K562 (cell line): ENCODE results near the gene COX6B2. TPM values are rescaled to one million over a fixed set of nuclear protein-coding genes. Genes with fewer than 3 reads are reported as not detected.

Source experiments
- BCOR ChIP-seq: fragments of 450-650 bp; IDR thresholded peaks from 2 replicates; pipeline ENCODE4 v1.6.1; 2016
- BDP1 ChIP-seq: IDR thresholded peaks from 3 replicates; pipeline ENCODE4 v1.6.1; 2011; ENCODE audit not compliant: insufficient read length, insufficient read depth
- ETS1 ChIP-seq: conservative IDR thresholded peaks from 2 replicates; pipeline ENCODE4 v1.6.1; 2011; ENCODE audit warnings: low read depth, mild to moderate bottlenecking, low read length; ENCODE audit not compliant: control insufficient read depth
- ETV5 ChIP-seq: sonication (generic); formaldehyde crosslinking; IDR thresholded peaks from 2 replicates; pipeline ENCODE4 v1.4.0; 2020; ENCODE audit warnings: low read depth, mild to moderate bottlenecking, missing genetic modification reagents
- GABPA ChIP-seq: fragments of 200-800 bp; sonication (Bioruptor generic); conservative IDR thresholded peaks from 2 replicates; pipeline ENCODE4 v1.6.1; 2016; ENCODE audit warnings: low read depth, missing genetic modification characterization, missing compliant biosample characterization
- MITF ChIP-seq: IDR thresholded peaks from 2 replicates; pipeline ENCODE4 v1.6.1; 2014; ENCODE audit warnings: antibody characterized with exemption
- MLLT1 ChIP-seq, 2 experiments: fragments of 450-650 bp; IDR thresholded peaks; 2 replicates each; pipeline ENCODE4 v1.6.1; 2016
- MTA3 ChIP-seq: fragments of 450-650 bp; formaldehyde crosslinking; IDR thresholded peaks from 2 replicates; pipeline ENCODE4 v1.6.1; 2017; ENCODE audit warnings: mild to moderate bottlenecking, borderline replicate concordance
- PATZ1 ChIP-seq: fragments of 250-450 bp; sonication (Bioruptor Pico); IDR thresholded peaks from 2 replicates; pipeline ENCODE4 v1.5.0; 2020; ENCODE audit warnings: mild to moderate bottlenecking, borderline replicate concordance
- RHOXF2B ChIP-seq: fragments of 250-450 bp; sonication (Bioruptor Pico); conservative IDR thresholded peaks from 2 replicates; pipeline ENCODE4 v1.5.1; 2021
- RREB1 ChIP-seq: fragments of 250-450 bp; sonication (Bioruptor Pico); IDR thresholded peaks from 2 replicates; pipeline ENCODE4 v1.4.0; 2020
- TAL1 ChIP-seq: fragments of 450-650 bp; IDR thresholded peaks from 2 replicates; pipeline ENCODE4 v1.6.1; 2016; ENCODE audit warnings: mild to moderate bottlenecking
- TEAD2 ChIP-seq: fragments of 450-650 bp; IDR thresholded peaks from 2 replicates; pipeline ENCODE4 v1.6.1; 2016; ENCODE audit warnings: missing genetic modification characterization, control low read depth, missing compliant biosample characterization
- ZNF224 ChIP-seq: sonication (generic); formaldehyde crosslinking; IDR thresholded peaks from 2 replicates; pipeline ENCODE4 v1.8.0; 2022; ENCODE audit warnings: mild to moderate bottlenecking, missing genetic modification reagents
- ZNF316 ChIP-seq: fragments of 450-650 bp; IDR thresholded peaks from 2 replicates; pipeline ENCODE4 v1.6.1; 2016
- ZNF57 ChIP-seq: fragments of 450-650 bp; formaldehyde crosslinking; IDR thresholded peaks from 2 replicates; pipeline ENCODE4 v1.4.0; 2020; ENCODE audit warnings: mild to moderate bottlenecking, moderate library complexity
- polyA plus RNA-seq, 8 experiments: library from polyadenylated mRNA; depleted of rRNA in 4 of 8; stranded (reverse) in 5 of 8; unstranded in 3 of 8; fragments of >200 nt; fragmentation: Nextera tagmentation in 2 of 8; fragmentation: Illumina TruSeq in 1 of 8; extraction: Ambion mirVana in 2 of 8; extraction: Trizol in 1 of 8; gene quantifications; 2 replicates each; pipeline versions ENCODE4 v1.2.1 to v1.2.3, GENCODE V29; 2011 to 2014; ENCODE audit warnings: inconsistent platforms in 1 of 8, missing spikeins in 1 of 8
- total RNA-seq, 7 experiments: library from RNA; depleted of rRNA in 6 of 7; stranded (reverse); fragments of >200 nt in 6 of 7; fragmentation: Illumina TruSeq in 2 of 7; extraction: Trizol in 2 of 7; gene quantifications; 2 replicates each; pipeline versions ENCODE4 v1.2.1 to v1.2.3, GENCODE V29; 2011 to 2021; ENCODE audit warnings: low replicate concordance in 1 of 7

Gene COX6B2
- total and polyA plus RNA-seq, 9 of the 15 experiments (the other 6 are each of a cell fraction or from before 2014, with no cell fraction given) = 0.40 to 2.5 (median 0.83) TPM

GRCh38 chr19:55385724-55386492, 31.4 kb upstream of the COX6B2 start, which contains the start of gene RPL28 (continued):
- peak; percentile 95 for TF ChIP-seq GABPA (tag)
- peak; percentile 84 to 86; a peak in 3 of 4 replicates for TF ChIP-seq MLLT1 (IDR thresholded peaks at IDR 0.05)
- TF ChIP-seq ZNF57 (CRISPR knock-in tag) = no peak
- 0 out of 2 replicates have a peak, but pooled peaks have one; percentile 12 for TF ChIP-seq ETV5
- peak; percentile 51; the same call in 1 of the 2 replicates for TF ChIP-seq BCOR
- TF ChIP-seq RHOXF2B (CRISPR knock-in tag) = no peak
- no peak for TF ChIP-seq ZNF224
- TF ChIP-seq MITF = no peak
- peak; percentile 86 for TF ChIP-seq ETS1
- TF ChIP-seq TAL1 = no peak
- TF ChIP-seq PATZ1 (CRISPR knock-in tag) = no peak
- TF ChIP-seq TEAD2 (tag) = no peak
- TF ChIP-seq ZNF316 = no peak
- no peak for TF ChIP-seq BDP1
- TF ChIP-seq MTA3 = peak; percentile 97
- TF ChIP-seq RREB1 (CRISPR knock-in tag) = no peak; the same call in 1 of the 2 replicates
